Keratinocyte (primary cell): ENCODE data around the gene VCAN.

Experiments used
- EZH2 ChIP-seq: IDR thresholded peaks from one replicate; pipeline ENCODE4 v1.6.1; 2012; ENCODE audit warnings: inconsistent platforms, mild to moderate bottlenecking, low read length, moderate library complexity
- TF ChIP-seq, protein P1 (sequence below), 3 experiments: IDR thresholded peaks in 1 of 3; conservative IDR thresholded peaks in 1 of 3; optimal IDR thresholded peaks in 1 of 3; 2 replicates in 2 of 3; 3 replicates in 1 of 3; pipeline versions ENCODE3 to v1.5.1; 2011; ENCODE audit warnings: low read length in 3 of 3, mild to moderate bottlenecking in 3 of 3, moderate library complexity in 2 of 3, control low read depth in 1 of 3, inconsistent platforms in 1 of 3; ENCODE audit not compliant: insufficient read depth in 2 of 3; ENCODE audit errors: extremely low read depth in 1 of 3

DNA sequence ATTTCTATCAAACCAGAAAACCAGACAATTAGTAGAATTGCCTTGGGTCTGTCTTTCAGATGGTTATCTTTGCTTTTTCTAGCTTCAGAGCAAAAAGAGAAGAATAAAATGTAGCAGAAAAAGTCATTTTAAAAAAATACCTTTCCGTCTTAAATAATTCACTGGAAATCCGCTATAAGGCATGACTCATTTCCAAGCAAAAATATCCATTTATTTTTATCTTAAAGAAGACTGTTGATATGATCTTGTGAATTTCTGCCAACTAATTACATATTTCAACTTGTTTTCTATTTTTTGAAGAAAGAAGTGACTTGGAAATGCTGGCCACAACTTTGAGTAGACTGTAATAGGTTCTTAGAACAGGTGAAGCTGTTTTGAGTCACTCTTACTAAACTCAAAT is 83.7 kb downstream of the VCAN start:
- TF ChIP-seq, protein P1, sequence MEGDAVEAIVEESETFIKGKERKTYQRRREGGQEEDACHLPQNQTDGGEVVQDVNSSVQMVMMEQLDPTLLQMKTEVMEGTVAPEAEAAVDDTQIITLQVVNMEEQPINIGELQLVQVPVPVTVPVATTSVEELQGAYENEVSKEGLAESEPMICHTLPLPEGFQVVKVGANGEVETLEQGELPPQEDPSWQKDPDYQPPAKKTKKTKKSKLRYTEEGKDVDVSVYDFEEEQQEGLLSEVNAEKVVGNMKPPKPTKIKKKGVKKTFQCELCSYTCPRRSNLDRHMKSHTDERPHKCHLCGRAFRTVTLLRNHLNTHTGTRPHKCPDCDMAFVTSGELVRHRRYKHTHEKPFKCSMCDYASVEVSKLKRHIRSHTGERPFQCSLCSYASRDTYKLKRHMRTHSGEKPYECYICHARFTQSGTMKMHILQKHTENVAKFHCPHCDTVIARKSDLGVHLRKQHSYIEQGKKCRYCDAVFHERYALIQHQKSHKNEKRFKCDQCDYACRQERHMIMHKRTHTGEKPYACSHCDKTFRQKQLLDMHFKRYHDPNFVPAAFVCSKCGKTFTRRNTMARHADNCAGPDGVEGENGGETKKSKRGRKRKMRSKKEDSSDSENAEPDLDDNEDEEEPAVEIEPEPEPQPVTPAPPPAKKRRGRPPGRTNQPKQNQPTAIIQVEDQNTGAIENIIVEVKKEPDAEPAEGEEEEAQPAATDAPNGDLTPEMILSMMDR (optimal IDR thresholded peaks at IDR 0.05 in 1 of 3, IDR thresholded peaks at IDR 0.05 in 1 of 3, conservative IDR thresholded peaks at IDR 0.05 in 1 of 3; ENCODE audit: extremely low read depth in 1 of 3, insufficient read depth in 2 of 3, low read length in 3 of 3): no peak
- TF ChIP-seq EZH2: no peak
